OCI-LY3 (cell line): ENCODE measurements around the gene ADGRG4.

Experiments
- CTCF ChIP-seq: fragments of 200-600, 300-600 bp; sonication (generic); IDR thresholded peaks from 2 replicates; pipeline ENCODE4 v1.5.1; 2014; ENCODE audit warnings: antibody characterized with exemption, low read length, low read depth
- EZH2phosphoT487 ChIP-seq: fragments of 200-600 bp; shearing (Covaris generic); IDR thresholded peaks from 2 replicates; pipeline ENCODE4 v1.6.1; 2018; ENCODE audit warnings: antibody characterized with exemption, mixed run types, low read depth

DNA sequence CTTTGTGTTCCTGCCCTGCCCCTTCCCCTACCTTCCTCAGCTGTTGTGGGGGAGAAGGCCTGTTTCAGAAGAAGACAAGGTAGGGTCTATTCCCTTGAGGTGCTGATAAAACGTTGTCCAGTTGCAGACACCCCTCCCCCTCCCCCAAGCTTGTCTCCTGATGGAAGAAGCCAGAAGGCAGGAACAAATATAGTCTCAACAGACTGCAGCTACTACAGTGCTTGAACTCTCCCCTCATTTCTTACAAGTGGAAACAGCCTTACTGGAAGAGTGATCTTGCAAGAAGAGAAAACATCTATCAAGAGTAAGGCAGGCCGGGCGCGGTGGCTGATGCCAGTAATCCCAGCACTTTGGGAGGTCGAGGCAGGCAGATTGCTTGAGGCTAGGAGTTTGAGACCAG lies 38.5 kb upstream of the ADGRG4 start:
- TF ChIP-seq CTCF (no peak), EZH2phosphoT487 (no peak)
